Metanephros (tissue), 2 donors: ENCODE results near the gene MECP2. TPM values are rescaled to one million over a fixed set of nuclear protein-coding genes. Genes with fewer than 3 reads are reported as not detected.

Source experiments
- small RNA-seq: library from RNA; depleted of rRNA; stranded (forward); fragments of <200 nt; gene quantifications from one replicate; pipeline ENCODE3, GENCODE V24; 2014; ENCODE audit warnings: low replicate concordance
- total RNA-seq: library from RNA; depleted of rRNA; stranded (reverse); fragments of >200 nt; gene quantifications from one replicate; pipeline ENCODE4 v1.2.3, GENCODE V29; 2014

MECP2 gene
- 30.7 TPM for total RNA-seq

GRCh38 chrX:154097589-154098541 is at the start of gene MECP2:
Gene MECP2 (minus strand): TSS chrX:154097717.

GRCh38 chrX:154144010-154144409 is 46.5 kb upstream of the MECP2 start, which contains the start of gene OPN1LW:
Gene OPN1LW (plus strand): TSS chrX:154144243. CDS start chrX:154144284, 41 bp downstream.

GRCh38 chrX:154019633-154020528 is 77.6 kb downstream of the MECP2 start, which contains the start of gene IRAK1:
Gene IRAK1 (minus strand): TSS chrX:154019902. CDS start chrX:154019812, 90 bp downstream.

GRCh38 chrX:153972368-153973126 is 125.0 kb downstream of the MECP2 start, which contains the start of gene TMEM187:
Gene TMEM187 (plus strand): TSS chrX:153972754. CDS start chrX:153982063, 9,309 bp downstream.

Small RNA genes lying within 50 kb of the gene (small RNA-seq; reads per million reads assigned to genes)
- not detected for gene MIR3202-1

Other genes with a start within 250 kb of the MECP2 start
- gene L1CAM, start 211.5 kb downstream of the MECP2 start, total RNA-seq: 38.7 TPM
- 4.1 TPM for gene AVPR2, start 193.0 kb downstream of the MECP2 start, total RNA-seq
- 54.8 TPM for gene ARHGAP4, start 171.5 kb downstream of the MECP2 start, total RNA-seq
- 47.4 TPM for gene NAA10, start 162.7 kb downstream of the MECP2 start, total RNA-seq
- gene RENBP, start 153.1 kb downstream of the MECP2 start, total RNA-seq: 13.3 TPM
- 56.3 TPM for gene HCFC1, start 125.9 kb downstream of the MECP2 start, total RNA-seq
- 4.3 TPM for gene TMEM187, start 125.0 kb downstream of the MECP2 start, total RNA-seq
- gene IRAK1, start 77.8 kb downstream of the MECP2 start, total RNA-seq: 32.6 TPM
- gene OPN1LW, start 46.5 kb upstream of the MECP2 start, total RNA-seq: not detected
- not detected for gene OPN1MW, start 84.9 kb upstream of the MECP2 start, total RNA-seq
- not detected for gene OPN1MW2, start 122.0 kb upstream of the MECP2 start, total RNA-seq
- gene OPN1MW3, start 159.9 kb upstream of the MECP2 start, total RNA-seq: not detected
- gene TEX28, start 197.4 kb upstream of the MECP2 start, total RNA-seq: not detected
- 0.18 TPM for gene TKTL1, start 198.1 kb upstream of the MECP2 start, total RNA-seq